GM12873 (cell line): ENCODE data around the gene RC3H2.

Experiments used
- TF ChIP-seq, protein P1 (sequence below): IDR thresholded peaks from 2 replicates; pipeline ENCODE4 v1.5.1; 2012; ENCODE audit warnings: low read depth, mild to moderate bottlenecking, moderate library complexity, low read length, control low read depth; ENCODE audit not compliant: insufficient read depth; ENCODE audit errors: missing control alignments

Gene RC3H2

GRCh38 chr9:122820490-122820845, 84.7 kb downstream of the RC3H2 start:
- TF ChIP-seq, protein P1, sequence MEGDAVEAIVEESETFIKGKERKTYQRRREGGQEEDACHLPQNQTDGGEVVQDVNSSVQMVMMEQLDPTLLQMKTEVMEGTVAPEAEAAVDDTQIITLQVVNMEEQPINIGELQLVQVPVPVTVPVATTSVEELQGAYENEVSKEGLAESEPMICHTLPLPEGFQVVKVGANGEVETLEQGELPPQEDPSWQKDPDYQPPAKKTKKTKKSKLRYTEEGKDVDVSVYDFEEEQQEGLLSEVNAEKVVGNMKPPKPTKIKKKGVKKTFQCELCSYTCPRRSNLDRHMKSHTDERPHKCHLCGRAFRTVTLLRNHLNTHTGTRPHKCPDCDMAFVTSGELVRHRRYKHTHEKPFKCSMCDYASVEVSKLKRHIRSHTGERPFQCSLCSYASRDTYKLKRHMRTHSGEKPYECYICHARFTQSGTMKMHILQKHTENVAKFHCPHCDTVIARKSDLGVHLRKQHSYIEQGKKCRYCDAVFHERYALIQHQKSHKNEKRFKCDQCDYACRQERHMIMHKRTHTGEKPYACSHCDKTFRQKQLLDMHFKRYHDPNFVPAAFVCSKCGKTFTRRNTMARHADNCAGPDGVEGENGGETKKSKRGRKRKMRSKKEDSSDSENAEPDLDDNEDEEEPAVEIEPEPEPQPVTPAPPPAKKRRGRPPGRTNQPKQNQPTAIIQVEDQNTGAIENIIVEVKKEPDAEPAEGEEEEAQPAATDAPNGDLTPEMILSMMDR: no peak

GRCh38 chr9:122819791-122820489, 85.2 kb downstream of the RC3H2 start:
- TF ChIP-seq, protein P1: no peak

GRCh38 chr9:122819326-122819725, 85.8 kb downstream of the RC3H2 start:
- TF ChIP-seq, protein P1: no peak

DNA sequence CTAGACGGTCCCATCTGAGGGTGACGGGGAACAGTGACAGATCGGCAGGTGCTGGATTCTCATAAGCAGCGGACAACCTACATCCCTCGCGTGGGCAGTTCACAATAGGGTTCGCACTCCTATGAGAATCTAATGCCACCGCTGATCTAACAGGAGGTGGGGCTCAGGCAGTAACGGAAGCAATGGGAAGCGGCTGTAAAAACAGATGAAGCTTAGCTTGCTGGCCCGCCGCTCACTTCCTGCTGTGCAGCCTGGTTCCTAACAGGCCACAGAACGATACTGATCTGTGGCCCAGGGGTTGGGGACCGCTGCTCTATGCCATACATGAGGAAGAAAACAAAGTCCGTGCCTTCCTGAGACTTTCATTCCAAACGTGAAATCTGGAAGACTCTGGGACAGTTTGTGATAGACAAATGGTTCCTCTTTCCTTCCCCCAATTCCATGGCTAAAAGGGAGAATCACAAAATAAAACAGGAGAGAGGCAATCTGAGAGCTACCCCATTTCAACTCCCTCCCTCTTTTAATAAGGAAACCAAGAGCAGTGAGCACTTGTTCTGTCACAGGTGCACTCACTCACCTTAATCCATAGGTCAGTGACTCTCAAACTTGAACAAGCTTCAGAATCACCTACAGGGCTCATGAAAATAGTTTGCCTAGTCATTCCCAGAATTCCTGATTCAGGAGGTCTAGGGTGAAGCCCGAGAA, 88.8 kb downstream of the RC3H2 start:
- TF ChIP-seq, protein P1: no peak

- TF ChIP-seq, protein P1: no peak
Observed at GRCh38 chr9:122815544-122815943, 89.6 kb downstream of the RC3H2 start.

DNA sequence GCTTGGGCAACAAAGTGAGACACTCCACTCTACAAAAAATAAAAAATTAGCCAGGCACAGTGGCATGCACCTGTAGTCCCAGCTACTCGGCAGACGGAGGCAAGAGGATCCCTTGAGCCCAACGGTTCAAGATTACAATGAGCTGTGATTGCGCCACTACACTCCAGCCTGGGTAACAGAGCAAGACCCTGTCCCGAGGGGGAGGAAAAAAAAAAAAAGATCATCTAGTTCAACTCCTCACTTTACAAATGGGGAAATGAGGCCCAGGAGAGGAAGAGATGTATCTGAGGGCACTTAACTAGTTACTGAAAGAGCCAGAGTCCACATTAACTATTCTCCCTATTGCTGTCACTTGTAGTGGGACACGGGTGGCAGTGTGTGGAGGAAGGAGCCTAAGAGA, 90.6 kb downstream of the RC3H2 start:
- TF ChIP-seq, protein P1: no peak

- TF ChIP-seq, protein P1: no peak
Observed at GRCh38 chr9:122812736-122813135, 92.4 kb downstream of the RC3H2 start.
